ENCODE data around the gene FARS2. TPM values are rescaled to one million over a fixed set of nuclear protein-coding genes. Genes with fewer than 3 reads are reported as not detected.
A peak's percentile ranks its signal among the peaks of the same experiment; 100 is the strongest.

FARS2 gene
- total and polyA plus RNA-seq, 9 of the 15 experiments (the other 6 are each of a cell fraction or from before 2014, with no cell fraction given) = 16.5 to 62.2 (median 27.0) TPM

- TF ChIP-seq BCLAF1 (IDR thresholded peaks at IDR 0.05; ENCODE audit: borderline replicate concordance in 1 of 2, control insufficient read depth in 1 of 2, low read depth in 2 of 2, low read length in 1 of 2) = peak in 1 of 2 experiments; percentile 21; a peak in 1 of 4 replicates
These were observed at the start of gene FARS2, which contains the start of gene LYRM4 (continued) for GRCh38 chr6:5260661-5261544.

DNA sequence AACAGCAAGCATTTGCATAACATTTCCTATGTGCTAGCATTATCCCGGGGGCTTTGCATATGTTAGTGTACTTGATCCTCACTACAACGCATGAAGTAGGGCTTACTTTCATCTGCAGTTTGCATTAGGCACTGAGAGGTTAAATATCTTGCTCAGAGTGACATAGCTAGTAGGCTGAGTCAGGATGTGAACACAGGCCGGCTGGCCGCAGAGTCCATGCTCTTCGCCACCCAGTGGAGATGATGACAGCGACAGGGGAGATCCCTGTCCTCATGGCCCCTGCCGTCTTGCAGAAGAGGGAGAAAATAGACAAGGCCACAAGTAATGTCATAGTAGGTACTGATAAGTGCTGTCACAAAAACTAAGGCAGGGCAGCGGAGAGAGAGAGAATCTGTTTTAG is 47.5 kb upstream of the FARS2 start:
- Histone ChIP-seq H3K4me2 (ENCODE audit: insufficient read depth, low read length) (no peak overlapping the region), H3K4me1 (replicated peaks in 1 of 2; ENCODE audit: control insufficient read depth in 2 of 2, insufficient read depth in 2 of 2, low read length in 2 of 2) (peaks cover 0 to 12% of the 10 kb centered on the region in 2 experiments; a peak in 3 of 5 replicates), H3K36me3 (ENCODE audit: control insufficient read depth, insufficient read depth, low read length) (peaks cover 48% of the 10 kb centered on the region), H3K9ac (ENCODE audit: insufficient read depth in 1 of 2, low read depth in 2 of 2, low read length in 2 of 2) (no peak overlapping the region), H2AFZ (ENCODE audit: low read depth, low read length) (no peak overlapping the region), H3K79me2 (ENCODE audit: control insufficient read depth, insufficient read depth, low read length) (no peaks in the 10 kb centered on the region), H3K4me3 (no peak overlapping the region), H3K9me1 (ENCODE audit: control insufficient read depth, insufficient read depth, low read length) (peaks cover 3% of the 10 kb centered on the region), H3K9me3 (replicated peaks; ENCODE audit: control insufficient read depth, insufficient read depth, low read depth, low read length) (no peaks in the 10 kb centered on the region), H3K27ac (ENCODE audit: extremely low read depth, low read depth, low read length) (no peak overlapping the region), H3K27me3 (ENCODE audit: control insufficient read depth in 2 of 2, insufficient read depth in 2 of 2, low read length in 2 of 2) (no peaks in the 10 kb centered on the region), H4K20me1 (replicated peaks; ENCODE audit: control insufficient read depth, insufficient read depth, low read length) (0 out of 2 replicates have a peak, but pooled peaks cover 6% of the 10 kb centered on the region)
- no peak for FAIRE-seq
- POLR2A ChIA-PET = interaction anchor here (0.6 to 1.3 kb wide), 2 partner anchors 8 to 67 kb away, joined by 3 read pairs; no protein-coding TSS in a partner anchor
- CTCF ChIA-PET (ENCODE audit: low intra/inter-chr PET ratio) = interaction anchor here (0.9 to 2.8 kb wide), 4 partner anchors 62 to 918 kb away, joined by 6 to 25 read pairs (median 14); no protein-coding TSS in a partner anchor
- intact Hi-C loops (cut with micrococcal nuclease) (loop anchor here (1.0 to 2.0 kb wide), 3 partner anchors 71 to 188 kb away; no protein-coding TSS in a partner anchor), in situ Hi-C loops (cut with MboI) (loop anchor here (5.0 kb wide), 1 partner anchor 188 kb away; no protein-coding TSS in a partner anchor)
- no TSS peak for BruUV-seq (replicated peaks)
- no peak for ATAC-seq
- DNase-seq (ENCODE audit: extremely low read depth in 1 of 4, low spot score in 3 of 4) = no peak
- WGBS (ENCODE audit: insufficient coverage, low coverage, missing lambda C conversion rate) = 89% methylated on average over 8 of the region's 8 CpGs
- TF ChIP-seq, protein P1, sequence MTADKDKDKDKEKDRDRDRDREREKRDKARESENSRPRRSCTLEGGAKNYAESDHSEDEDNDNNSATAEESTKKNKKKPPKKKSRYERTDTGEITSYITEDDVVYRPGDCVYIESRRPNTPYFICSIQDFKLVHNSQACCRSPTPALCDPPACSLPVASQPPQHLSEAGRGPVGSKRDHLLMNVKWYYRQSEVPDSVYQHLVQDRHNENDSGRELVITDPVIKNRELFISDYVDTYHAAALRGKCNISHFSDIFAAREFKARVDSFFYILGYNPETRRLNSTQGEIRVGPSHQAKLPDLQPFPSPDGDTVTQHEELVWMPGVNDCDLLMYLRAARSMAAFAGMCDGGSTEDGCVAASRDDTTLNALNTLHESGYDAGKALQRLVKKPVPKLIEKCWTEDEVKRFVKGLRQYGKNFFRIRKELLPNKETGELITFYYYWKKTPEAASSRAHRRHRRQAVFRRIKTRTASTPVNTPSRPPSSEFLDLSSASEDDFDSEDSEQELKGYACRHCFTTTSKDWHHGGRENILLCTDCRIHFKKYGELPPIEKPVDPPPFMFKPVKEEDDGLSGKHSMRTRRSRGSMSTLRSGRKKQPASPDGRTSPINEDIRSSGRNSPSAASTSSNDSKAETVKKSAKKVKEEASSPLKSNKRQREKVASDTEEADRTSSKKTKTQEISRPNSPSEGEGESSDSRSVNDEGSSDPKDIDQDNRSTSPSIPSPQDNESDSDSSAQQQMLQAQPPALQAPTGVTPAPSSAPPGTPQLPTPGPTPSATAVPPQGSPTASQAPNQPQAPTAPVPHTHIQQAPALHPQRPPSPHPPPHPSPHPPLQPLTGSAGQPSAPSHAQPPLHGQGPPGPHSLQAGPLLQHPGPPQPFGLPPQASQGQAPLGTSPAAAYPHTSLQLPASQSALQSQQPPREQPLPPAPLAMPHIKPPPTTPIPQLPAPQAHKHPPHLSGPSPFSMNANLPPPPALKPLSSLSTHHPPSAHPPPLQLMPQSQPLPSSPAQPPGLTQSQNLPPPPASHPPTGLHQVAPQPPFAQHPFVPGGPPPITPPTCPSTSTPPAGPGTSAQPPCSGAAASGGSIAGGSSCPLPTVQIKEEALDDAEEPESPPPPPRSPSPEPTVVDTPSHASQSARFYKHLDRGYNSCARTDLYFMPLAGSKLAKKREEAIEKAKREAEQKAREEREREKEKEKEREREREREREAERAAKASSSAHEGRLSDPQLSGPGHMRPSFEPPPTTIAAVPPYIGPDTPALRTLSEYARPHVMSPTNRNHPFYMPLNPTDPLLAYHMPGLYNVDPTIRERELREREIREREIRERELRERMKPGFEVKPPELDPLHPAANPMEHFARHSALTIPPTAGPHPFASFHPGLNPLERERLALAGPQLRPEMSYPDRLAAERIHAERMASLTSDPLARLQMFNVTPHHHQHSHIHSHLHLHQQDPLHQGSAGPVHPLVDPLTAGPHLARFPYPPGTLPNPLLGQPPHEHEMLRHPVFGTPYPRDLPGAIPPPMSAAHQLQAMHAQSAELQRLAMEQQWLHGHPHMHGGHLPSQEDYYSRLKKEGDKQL (CRISPR knock-in tag; IDR thresholded peaks at IDR 0.05; ENCODE audit: borderline replicate concordance) = no peak
- no peak for TF ChIP-seq HMG20A (CRISPR knock-in tag; conservative IDR thresholded peaks at IDR 0.05)
- no peak for TF ChIP-seq CBX8 (IDR thresholded peaks at IDR 0.05; ENCODE audit: borderline replicate concordance, extremely low read depth, low read depth, low read length, poor library complexity, severe bottlenecking)
- TF ChIP-seq, protein P2, sequence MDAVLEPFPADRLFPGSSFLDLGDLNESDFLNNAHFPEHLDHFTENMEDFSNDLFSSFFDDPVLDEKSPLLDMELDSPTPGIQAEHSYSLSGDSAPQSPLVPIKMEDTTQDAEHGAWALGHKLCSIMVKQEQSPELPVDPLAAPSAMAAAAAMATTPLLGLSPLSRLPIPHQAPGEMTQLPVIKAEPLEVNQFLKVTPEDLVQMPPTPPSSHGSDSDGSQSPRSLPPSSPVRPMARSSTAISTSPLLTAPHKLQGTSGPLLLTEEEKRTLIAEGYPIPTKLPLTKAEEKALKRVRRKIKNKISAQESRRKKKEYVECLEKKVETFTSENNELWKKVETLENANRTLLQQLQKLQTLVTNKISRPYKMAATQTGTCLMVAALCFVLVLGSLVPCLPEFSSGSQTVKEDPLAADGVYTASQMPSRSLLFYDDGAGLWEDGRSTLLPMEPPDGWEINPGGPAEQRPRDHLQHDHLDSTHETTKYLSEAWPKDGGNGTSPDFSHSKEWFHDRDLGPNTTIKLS (IDR thresholded peaks at IDR 0.05; ENCODE audit: borderline replicate concordance, low read depth) = no peak
- TF ChIP-seq ZNF764 (CRISPR knock-in tag; IDR thresholded peaks at IDR 0.05; ENCODE audit: low read depth) = no peak
